Astrocyte of the spinal cord (primary cell): Measurements from ENCODE around the gene SYT12.
A peak's percentile ranks its signal among the peaks of the same experiment; 100 is the strongest.

Experiments
- DNase-seq: peaks from one replicate; pipeline ENCODE4 v3.0.0; 2011; ENCODE audit warnings: low read depth, low spot score
- H3K4me3 ChIP-seq: 2 replicates; pipeline ENCODE4 v1.5.1; 2011; ENCODE audit warnings: low read depth, mild to moderate bottlenecking, low read length, moderate library complexity
- CTCF ChIP-seq: IDR thresholded peaks from 2 replicates; pipeline ENCODE4 v1.5.1; 2012; ENCODE audit warnings: low read depth, mild to moderate bottlenecking, low read length, inconsistent platforms
- in situ Hi-C: cut with HindIII; loops from 2 replicates; pipeline ENCODE4 v1.10.0; 2017; ENCODE audit warnings: low sequenced_read_pairs

The SYT12 gene

GRCh38 chr11:67071420-67072284 lies 48.7 kb downstream of the SYT12 start:
- peak; percentile 74 for DNase-seq
- peak; percentile 96 for TF ChIP-seq CTCF
- peak overlapping the region; percentile 25 for H3K4me3 ChIP-seq
- in situ Hi-C loops, result no loop called here

GRCh38 chr11:67072295-67072694 lies 49.4 kb downstream of the SYT12 start:
- no peak for DNase-seq
- in situ Hi-C loops, result no loop called here
- no peak for TF ChIP-seq CTCF
- no peak overlapping the region for H3K4me3 ChIP-seq

GRCh38 chr11:67073908-67074307 lies 51.0 kb downstream of the SYT12 start:
- in situ Hi-C loops, result no loop called here
- no peak overlapping the region for H3K4me3 ChIP-seq
- DNase-seq, result no peak
- no peak for TF ChIP-seq CTCF

- no peak overlapping the region for H3K4me3 ChIP-seq
- no peak for TF ChIP-seq CTCF
- in situ Hi-C loops, result no loop called here
- DNase-seq, result no peak
Observed at GRCh38 chr11:67076202-67076601, 53.3 kb downstream of the SYT12 start.

- TF ChIP-seq CTCF, result no peak
- H3K4me3 ChIP-seq, result no peak overlapping the region
- in situ Hi-C loops, result no loop called here
- no peak for DNase-seq
Observed at GRCh38 chr11:67079065-67079705, 56.3 kb downstream of the SYT12 start.

- H3K4me3 ChIP-seq, result no peak overlapping the region
- in situ Hi-C loops, result no loop called here
- TF ChIP-seq CTCF, result no peak
- DNase-seq, result no peak
Observed at GRCh38 chr11:67082071-67082791, 59.3 kb downstream of the SYT12 start.
